Stimulated activated CD8-positive, alpha-beta memory T cell treated with anti-CD3 and anti-CD28 coated beads, Interleukin-12 subunit alpha, Interleukin-12 subunit beta, amount 100 ng/mL, for 1 hour (primary cell): ENCODE results near the gene MLLT6.

Experiments used
- DNase-seq: peaks from one replicate; pipeline ENCODE4 v3.0.0-alpha.2; 2020; ENCODE audit warnings: low read depth

MLLT6 gene

GRCh38 chr17:38768417-38768816, 63.3 kb downstream of the MLLT6 start:
- DNase-seq: no peak

- DNase-seq: no peak
These were observed 68.2 kb downstream of the MLLT6 start for GRCh38 chr17:38773258-38773657.

DNA sequence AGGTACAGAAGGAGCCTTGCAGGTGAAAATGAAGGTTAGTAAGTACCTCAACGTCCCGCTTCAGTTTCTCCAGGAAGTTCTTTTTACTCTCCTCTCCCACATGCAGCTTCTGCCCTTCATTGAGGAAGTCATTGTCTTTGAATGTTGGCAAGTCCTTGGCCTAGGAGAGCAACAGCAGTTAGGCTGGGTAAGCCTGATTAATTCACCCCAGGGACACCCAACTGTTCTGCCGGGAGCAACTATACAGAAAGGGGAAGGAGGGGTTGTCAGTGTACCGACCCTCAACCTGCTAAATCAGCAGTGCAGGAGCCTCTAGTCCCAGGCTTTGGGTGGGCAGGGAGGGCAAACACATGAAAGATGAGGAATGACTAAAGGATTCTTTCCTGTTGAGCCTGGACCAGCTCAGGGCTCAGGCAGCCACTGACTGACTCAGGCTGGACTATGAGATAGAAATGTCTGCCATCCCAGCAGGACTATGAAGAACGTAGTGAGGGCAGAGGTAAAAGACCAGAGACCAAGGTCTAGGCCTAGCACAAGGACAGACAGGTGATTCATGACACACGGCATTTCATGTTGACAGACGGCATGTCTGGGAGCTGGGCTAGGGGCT, 72.7 kb downstream of the MLLT6 start:
- DNase-seq: no peak
